Loucy (cell line): Measurements from ENCODE around the gene GRID2.

Experiments
- CTCF ChIP-seq: fragments of 200-600 bp; sonication (generic); conservative IDR thresholded peaks from 2 replicates; pipeline ENCODE4 v1.5.1; 2014; ENCODE audit warnings: mild to moderate bottlenecking, antibody characterized with exemption, low read length
- EZH2phosphoT487 ChIP-seq: fragments of 200-600 bp; IDR thresholded peaks from 2 replicates; pipeline ENCODE4 v1.6.1; 2018; ENCODE audit warnings: antibody characterized with exemption, mild to moderate bottlenecking, moderate library complexity, borderline replicate concordance

GRCh38 chr4:93810340-93810992 is 1506.7 kb downstream of the GRID2 start:
- TF ChIP-seq CTCF (no peak), EZH2phosphoT487 (no peak)
